Left lung (tissue), 10 donors: ENCODE results near the gene ZNF786. TPM values are rescaled to one million over a fixed set of nuclear protein-coding genes. Genes with fewer than 3 reads are reported as not detected.
"Not testable (repeated sequence)": the region's sequence is repeated elsewhere in the genome, so short reads cannot be mapped to it uniquely, and the experiment has no call there.

ENCODE experiments used
- ATAC-seq: fragments of 200-7000 bp; cut with Tn5 transposase; one replicate; pipeline ENCODE4 v1.9.1; 2020; ENCODE audit warnings: moderate library complexity
- DNase-seq, 4 donors: peaks; one replicate each; pipeline ENCODE4 v3.0.0-alpha.2; 2013 to 2020
- H3K27ac ChIP-seq, 2 donors: fragments of 200-600 bp; sonication (generic) in 1 of 2; one replicate each; pipeline versions ENCODE4 v1.5.0 to v1.8.0; 2020 to 2021
- H3K27me3 ChIP-seq, 2 donors: fragments of 200-600 bp; sonication (generic) in 1 of 2; one replicate each; pipeline versions ENCODE4 v1.5.0 to v1.8.0; 2020 to 2021
- H3K36me3 ChIP-seq, 2 donors: fragments of 200-600 bp; sonication (generic) in 1 of 2; one replicate each; pipeline versions ENCODE4 v1.5.0 to v1.8.0; 2020 to 2021
- H3K4me1 ChIP-seq, 2 donors: fragments of 200-600 bp; one replicate each; pipeline ENCODE4 v1.8.0; 2021
- H3K4me3 ChIP-seq, 2 donors: fragments of 200-600 bp; sonication (generic) in 1 of 2; one replicate each; pipeline versions ENCODE4 v1.5.0 to v1.8.0; 2020 to 2021; ENCODE audit warnings: mild to moderate bottlenecking in 1 of 2
- H3K9me3 ChIP-seq, 2 donors: fragments of 200-600 bp; sonication (generic) in 1 of 2; one replicate each; pipeline versions ENCODE4 v1.5.0 to v1.8.0; 2020 to 2021
- intact Hi-C, 2 donors: fragments of 100-400 bp; cut with DNase I; formaldehyde crosslinking; loops; one replicate each; pipeline versions ENCODE4 v1.11.2 to v1.14.2; 2022
- polyA plus RNA-seq, 6 donors: library from polyadenylated mRNA; unstranded; fragments of 120-200 nt; gene quantifications; one replicate each; pipeline ENCODE4 v1.2.1, GENCODE V29; 2013; ENCODE audit not compliant: insufficient read length in 6 of 6
- total RNA-seq, 2 donors: library from RNA; stranded (reverse); fragmentation: NEBNext Ultra II Directional; extraction: Animal tissue kit (Norgen Biotek cat#: 25700); gene quantifications; one replicate each; pipeline ENCODE4 v1.2.1, GENCODE V29; 2021
- TF ChIP-seq, protein P1 (sequence below), 2 donors: fragments of 200-600 bp; sonication (generic) in 1 of 2; IDR thresholded peaks; one replicate each; pipeline versions ENCODE4 v1.5.0 to v1.8.0; 2021; ENCODE audit warnings: antibody characterized with exemption in 2 of 2
- donor health status: DM: no; HTN: yes; CAD: no.
- donor health status: DM: no; HTN: no; CAD: no.

Gene ZNF786
- total and polyA plus RNA-seq, 8 donors = 5.2 to 8.7 (median 6.9) TPM

- TF ChIP-seq, protein P1, sequence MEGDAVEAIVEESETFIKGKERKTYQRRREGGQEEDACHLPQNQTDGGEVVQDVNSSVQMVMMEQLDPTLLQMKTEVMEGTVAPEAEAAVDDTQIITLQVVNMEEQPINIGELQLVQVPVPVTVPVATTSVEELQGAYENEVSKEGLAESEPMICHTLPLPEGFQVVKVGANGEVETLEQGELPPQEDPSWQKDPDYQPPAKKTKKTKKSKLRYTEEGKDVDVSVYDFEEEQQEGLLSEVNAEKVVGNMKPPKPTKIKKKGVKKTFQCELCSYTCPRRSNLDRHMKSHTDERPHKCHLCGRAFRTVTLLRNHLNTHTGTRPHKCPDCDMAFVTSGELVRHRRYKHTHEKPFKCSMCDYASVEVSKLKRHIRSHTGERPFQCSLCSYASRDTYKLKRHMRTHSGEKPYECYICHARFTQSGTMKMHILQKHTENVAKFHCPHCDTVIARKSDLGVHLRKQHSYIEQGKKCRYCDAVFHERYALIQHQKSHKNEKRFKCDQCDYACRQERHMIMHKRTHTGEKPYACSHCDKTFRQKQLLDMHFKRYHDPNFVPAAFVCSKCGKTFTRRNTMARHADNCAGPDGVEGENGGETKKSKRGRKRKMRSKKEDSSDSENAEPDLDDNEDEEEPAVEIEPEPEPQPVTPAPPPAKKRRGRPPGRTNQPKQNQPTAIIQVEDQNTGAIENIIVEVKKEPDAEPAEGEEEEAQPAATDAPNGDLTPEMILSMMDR (IDR thresholded peaks at IDR 0.05) = no peak
- DNase-seq (no peak), ATAC-seq (no peak)
- intact Hi-C loops = no loop called here
- Histone ChIP-seq H3K27me3 (no peaks in the 10 kb centered on the region), H3K27ac (no peak overlapping the region), H3K4me1 (peaks cover 9 to 23% of the 10 kb centered on the region in 2 donors), H3K36me3 (no peaks in the 10 kb centered on the region), H3K9me3 (peaks cover 0 to 3% of the 10 kb centered on the region in 2 donors), H3K4me3 (no peak overlapping the region)
Observed at GRCh38 chr7:149031353-149031910, 59.1 kb downstream of the ZNF786 start.

- H3K9me3 ChIP-seq, intact Hi-C loops, ATAC-seq, H3K36me3 ChIP-seq, H3K27ac ChIP-seq, H3K27me3 ChIP-seq, H3K4me3 ChIP-seq, DNase-seq: not testable (repeated sequence)
- H3K4me1 ChIP-seq = peaks cover 14 to 32% of the 10 kb centered on the region in 2 donors
Observed at GRCh38 chr7:149030439-149030838, 60.1 kb downstream of the ZNF786 start.

GRCh38 chr7:149028346-149029109 lies 62.0 kb downstream of the ZNF786 start, which contains the start of gene PDIA4:
PDIA4 (minus strand) TSS chr7:149028505; CDS start chr7:149028408, 97 bp downstream.
- no peaks in the 10 kb centered on the region for H3K36me3 ChIP-seq
- ATAC-seq = peak; percentile 96
- no peaks in the 10 kb centered on the region for H3K27me3 ChIP-seq
- H3K4me3 ChIP-seq = peak within 1 kb of the TSS; percentile 78 to 85
- H3K4me1 ChIP-seq = peaks cover 14 to 37% of the 10 kb centered on the region in 2 donors
- DNase-seq = peak; percentile 97 to 100 (median 100)
- intact Hi-C loops = no loop called here
- TF ChIP-seq, protein P1 (IDR thresholded peaks at IDR 0.05) = no peak
- peak within 1 kb of the TSS; percentile 81 to 97 for H3K27ac ChIP-seq
- no peaks in the 10 kb centered on the region for H3K9me3 ChIP-seq

DNA sequence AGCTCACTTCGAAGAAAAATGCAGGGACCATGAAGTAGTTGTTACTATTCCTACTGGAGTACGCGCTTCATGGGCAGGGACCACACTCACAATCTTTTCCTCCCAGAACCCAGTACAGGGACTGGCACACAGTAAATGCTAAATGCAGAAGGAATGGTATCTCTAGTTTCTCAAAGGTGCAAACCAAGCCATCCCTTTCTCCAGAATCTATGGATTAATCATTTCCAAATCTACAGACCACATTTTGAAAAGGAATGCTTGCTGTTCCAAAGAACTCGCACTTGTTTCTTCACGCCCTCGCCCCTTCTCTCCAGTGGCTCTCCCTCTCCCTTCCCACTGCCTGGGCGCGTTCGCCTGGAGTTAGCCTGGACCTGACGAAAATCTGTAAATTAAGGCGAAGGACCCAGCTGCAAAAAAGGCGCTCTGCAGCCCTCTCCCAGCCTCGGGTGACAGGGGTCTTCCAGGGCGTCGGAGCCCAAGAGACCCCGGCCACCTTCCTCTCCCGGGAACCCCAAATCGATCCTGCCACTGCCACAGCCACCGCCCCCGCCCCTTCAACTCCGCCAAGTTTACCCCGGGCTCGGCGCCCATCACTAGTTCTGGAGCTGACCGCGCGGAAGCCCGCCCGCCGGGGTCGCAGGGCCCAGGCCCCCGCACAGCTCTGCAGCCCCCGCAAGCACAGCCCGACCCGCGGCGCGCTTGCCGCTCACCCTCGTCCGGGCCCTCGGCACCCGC lies 62.7 kb downstream of the ZNF786 start:
- H3K27ac ChIP-seq = peak overlapping the region; percentile 81 to 97
- TF ChIP-seq, protein P1 (IDR thresholded peaks at IDR 0.05) = no peak
- H3K36me3 ChIP-seq = no peaks in the 10 kb centered on the region
- no peaks in the 10 kb centered on the region for H3K27me3 ChIP-seq
- peak overlapping the region; percentile 78 to 85 for H3K4me3 ChIP-seq
- intact Hi-C loops = no loop called here
- H3K4me1 ChIP-seq = peaks cover 14 to 38% of the 10 kb centered on the region in 2 donors
- DNase-seq (peak in 1 of 4 donors; percentile 13), ATAC-seq (no peak)
- H3K9me3 ChIP-seq = no peaks in the 10 kb centered on the region

DNA sequence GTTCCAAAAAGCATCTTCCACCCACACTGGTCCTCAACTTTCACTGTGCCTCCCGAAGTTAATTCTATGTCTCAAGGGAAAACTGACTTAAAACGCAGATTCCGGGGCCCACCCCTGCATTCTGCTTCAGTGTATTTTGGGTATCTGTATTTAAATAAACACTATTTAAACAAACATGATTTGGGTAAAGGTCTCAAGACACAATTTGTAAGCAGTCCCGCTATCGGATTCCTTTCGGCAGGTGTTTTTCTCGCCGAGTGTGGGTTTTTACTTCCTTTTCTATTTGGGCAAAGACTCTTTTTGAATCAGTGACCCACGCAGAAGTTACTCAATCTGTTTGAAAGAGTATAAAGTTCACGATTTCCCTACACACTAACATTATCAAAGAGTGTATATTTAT lies 63.5 kb downstream of the ZNF786 start:
- no peaks in the 10 kb centered on the region for H3K27me3 ChIP-seq
- no peaks in the 10 kb centered on the region for H3K9me3 ChIP-seq
- TF ChIP-seq, protein P1 (IDR thresholded peaks at IDR 0.05) = no peak
- peak overlapping the region; percentile 78 to 85 for H3K4me3 ChIP-seq
- H3K36me3 ChIP-seq = no peaks in the 10 kb centered on the region
- DNase-seq (no peak), ATAC-seq (no peak)
- intact Hi-C loops = no loop called here
- H3K27ac ChIP-seq = peak overlapping the region; percentile 81 to 97
- H3K4me1 ChIP-seq = peaks cover 14 to 38% of the 10 kb centered on the region in 2 donors
